ENCODE results near the gene ZNF518B. TPM values are rescaled to one million over a fixed set of nuclear protein-coding genes. Genes with fewer than 3 reads are reported as not detected.

The ZNF518B gene
- total and polyA plus RNA-seq, 9 of the 15 experiments (the other 6 are each of a cell fraction or from before 2014, with no cell fraction given), result 13.1 to 48.9 (median 37.5) TPM

DNA sequence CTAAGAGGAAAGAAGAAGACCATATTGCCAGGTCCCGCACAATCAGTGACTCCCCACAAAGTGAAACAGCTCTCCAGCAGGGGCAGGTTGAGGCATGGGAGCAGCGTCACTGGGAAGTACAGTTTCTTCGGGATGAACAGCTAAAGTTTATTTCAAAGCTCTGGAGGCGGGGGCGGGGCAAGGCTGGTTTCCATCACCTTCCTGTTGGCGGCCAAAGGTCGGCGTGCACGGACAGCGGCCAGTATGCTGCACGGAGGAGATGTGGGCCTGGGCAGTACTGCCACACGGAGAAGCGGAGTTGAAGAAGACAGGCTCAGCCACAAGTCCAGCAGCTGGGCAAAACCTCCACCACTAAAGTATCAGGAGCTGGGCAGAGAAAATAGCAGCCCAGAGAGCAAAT is 951 bp upstream of the ZNF518B start (continued):
- TF ChIP-seq AFF1 (IDR thresholded peaks at IDR 0.05; ENCODE audit: low read depth in 1 of 2, partially characterized antibody in 2 of 2), result no peak
- no peak for TF ChIP-seq ZNF224 (CRISPR knock-in tag; IDR thresholded peaks at IDR 0.05)
- no peak for TF ChIP-seq BRD9 (IDR thresholded peaks at IDR 0.05; ENCODE audit: low read depth, partially characterized antibody)
- TF ChIP-seq CXXC5 (CRISPR knock-in tag; IDR thresholded peaks at IDR 0.05), result peak; percentile 46; the same call in 1 of the 2 replicates
- TF ChIP-seq SREBF1 (IDR thresholded peaks at IDR 0.05; ENCODE audit: borderline replicate concordance, low read depth, low read length), result no peak
- TF ChIP-seq PRDM10 (IDR thresholded peaks at IDR 0.05; ENCODE audit: partially characterized antibody), result no peak
- no peak for TF ChIP-seq ILF3 (IDR thresholded peaks at IDR 0.05; ENCODE audit: borderline replicate concordance)
- peak; percentile 63 for TF ChIP-seq EGR1 (conservative IDR thresholded peaks at IDR 0.05)
- TF ChIP-seq ZNF174 (CRISPR knock-in tag; IDR thresholded peaks at IDR 0.05), result no peak
- no peak for TF ChIP-seq ESRRB (CRISPR knock-in tag; IDR thresholded peaks at IDR 0.05; ENCODE audit: borderline replicate concordance)
- no peak for TF ChIP-seq MBD2 (IDR thresholded peaks at IDR 0.05; ENCODE audit: borderline replicate concordance, low read depth)
- no peak for TF ChIP-seq ZNF280B (CRISPR knock-in tag; IDR thresholded peaks at IDR 0.05)
- no peak for TF ChIP-seq BACH1 (tag; IDR thresholded peaks at IDR 0.05)
- no peak for TF ChIP-seq DDX20 (tag; IDR thresholded peaks at IDR 0.05; ENCODE audit: low read depth)
- TF ChIP-seq NFATC3 (IDR thresholded peaks at IDR 0.05), result no peak
- no peak for TF ChIP-seq FOXM1 (IDR thresholded peaks at IDR 0.05; ENCODE audit: low read depth)
- TF ChIP-seq FOXM1 (CRISPR knock-in tag; IDR thresholded peaks at IDR 0.05; ENCODE audit: low read depth), result no peak
- TF ChIP-seq U2AF1 (optimal IDR thresholded peaks at IDR 0.05; ENCODE audit: low read depth, low read length), result no peak
- no peak for TF ChIP-seq ZNF280A (IDR thresholded peaks at IDR 0.05; ENCODE audit: low read depth, partially characterized antibody)

All from K562 (cell line).